HG03103 (cell line): ENCODE results near the gene CFAP221.

Experiments used
- ATAC-seq: cut with Tn5 transposase; IDR thresholded peaks from one replicate; pipeline ENCODE4 v1.9.1; 2021; ENCODE audit warnings: low read depth; ENCODE audit not compliant: unreplicated experiment

The CFAP221 gene

DNA sequence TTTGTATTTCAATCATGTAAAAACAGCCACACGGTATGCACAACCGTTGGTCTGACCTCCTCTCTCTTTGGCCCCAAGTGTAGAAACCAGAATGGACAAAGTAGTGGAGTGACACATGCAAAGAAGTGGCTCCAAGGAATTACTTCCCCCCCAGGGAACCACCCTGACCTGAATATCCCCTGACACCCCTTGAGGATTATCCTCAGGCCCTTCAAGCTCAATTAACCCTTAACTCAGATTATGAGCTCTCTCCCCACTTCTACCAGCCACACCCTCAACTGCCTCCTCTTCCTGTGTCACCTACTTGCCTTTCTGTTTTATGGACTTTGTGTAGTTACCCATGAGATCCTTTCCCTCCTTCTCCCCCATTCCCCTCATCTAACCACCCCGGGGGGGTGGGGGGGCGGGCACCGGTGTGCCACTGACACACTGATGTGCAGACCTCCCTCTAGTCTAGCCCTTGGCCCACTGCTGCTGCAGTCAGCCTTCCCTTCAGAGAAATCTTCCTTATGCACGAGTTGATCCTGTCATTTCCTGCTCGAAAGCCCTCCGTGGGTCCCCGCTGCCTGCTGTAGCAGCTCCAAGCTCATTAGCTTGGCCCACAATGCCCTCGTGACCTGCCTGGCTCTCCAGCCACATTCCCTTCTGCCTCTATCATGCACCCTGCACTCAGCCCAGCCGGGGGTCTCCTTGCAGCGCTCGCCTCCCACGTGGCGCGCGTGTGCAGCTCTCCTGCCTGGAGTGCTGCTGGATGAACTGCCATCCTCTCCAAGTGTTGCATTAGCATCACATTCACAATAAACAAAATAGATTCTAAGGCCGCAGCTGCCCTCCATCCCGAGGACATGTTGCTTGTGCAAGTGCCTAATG, 94.7 kb downstream of the CFAP221 start:
- ATAC-seq = no peak

DNA sequence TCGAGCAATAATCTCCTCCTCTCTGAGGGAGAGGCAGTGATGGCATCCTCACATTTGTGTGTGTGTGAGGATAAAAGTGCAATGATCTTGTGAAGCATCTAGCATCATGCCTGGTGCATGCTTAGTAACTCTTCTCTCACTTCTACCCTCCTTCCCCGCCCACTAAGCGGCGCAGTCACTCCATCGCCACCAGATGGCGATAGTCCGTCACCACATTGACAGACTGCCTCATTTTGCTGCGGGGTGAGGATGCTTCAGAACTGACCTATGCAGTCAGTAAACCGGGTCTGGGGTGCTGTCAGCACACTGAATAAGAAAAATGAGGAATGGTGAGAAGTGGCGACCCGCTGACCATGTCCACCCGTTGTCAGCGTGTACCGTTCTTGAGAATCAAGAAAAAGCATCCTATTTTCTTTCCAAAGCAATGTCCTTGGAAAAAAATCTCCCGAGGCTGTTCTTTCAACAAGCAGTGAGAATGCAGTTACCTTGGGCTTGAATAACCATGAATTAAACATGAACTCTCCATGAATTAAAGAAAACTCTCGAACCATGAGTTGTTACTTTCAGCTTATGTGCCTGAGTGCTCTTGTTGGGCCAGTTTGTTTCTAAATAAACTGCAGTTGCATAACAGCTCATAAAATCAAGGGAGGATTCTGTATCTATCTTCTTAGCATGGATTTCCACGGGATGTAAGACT, 97.5 kb downstream of the CFAP221 start:
- peak; percentile 90 for ATAC-seq

DNA sequence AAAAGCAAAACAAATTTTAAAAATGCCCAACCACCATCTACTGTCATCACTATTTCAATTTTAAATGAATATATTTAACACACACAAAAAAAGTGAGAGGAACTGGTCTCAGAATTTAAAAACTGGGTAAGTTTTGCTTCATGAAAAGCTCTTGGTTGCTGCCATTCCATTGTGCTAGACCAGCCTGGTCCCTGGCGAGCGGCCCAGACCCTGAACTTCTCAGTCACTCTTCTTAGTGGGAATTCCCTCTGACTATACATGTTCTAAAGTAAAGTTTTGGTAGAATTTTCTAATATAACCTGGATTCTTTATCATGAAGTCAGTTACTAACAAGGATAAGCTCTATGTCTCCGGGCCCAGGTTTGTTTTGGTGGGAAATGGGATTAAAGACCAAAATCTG, 99.9 kb downstream of the CFAP221 start:
- no peak for ATAC-seq

DNA sequence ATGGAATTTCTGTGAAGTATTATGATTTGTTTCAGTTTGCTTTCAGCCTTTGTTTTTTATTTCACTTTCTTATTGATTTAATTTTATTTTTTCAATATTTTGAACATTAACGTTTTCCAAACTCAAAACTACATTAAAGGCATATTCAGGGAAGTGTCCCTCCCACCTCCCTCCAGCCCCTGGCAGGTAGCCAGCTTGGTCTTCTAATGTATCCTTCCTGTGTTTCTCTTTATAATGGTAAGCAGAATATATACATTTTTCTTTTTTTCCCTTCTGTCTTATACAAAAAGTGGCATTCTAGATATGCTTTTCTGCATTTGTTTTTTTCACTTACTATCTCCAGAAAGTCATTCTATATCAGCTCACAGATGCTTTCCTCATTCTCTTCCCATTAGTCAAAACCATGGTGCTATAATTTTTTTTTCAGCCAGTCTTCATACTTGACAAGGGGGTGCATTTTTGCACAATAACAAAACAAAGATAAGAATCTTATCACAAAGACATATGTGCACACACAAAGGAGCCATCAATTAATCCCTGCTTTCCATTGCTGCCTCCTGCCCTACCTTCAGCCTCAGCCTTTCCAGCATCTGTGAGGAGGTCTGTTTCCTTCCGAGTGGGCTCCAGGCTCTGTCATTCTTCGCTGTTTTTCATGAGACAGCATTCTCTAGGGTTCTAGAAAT, 101.1 kb downstream of the CFAP221 start:
- ATAC-seq = no peak

DNA sequence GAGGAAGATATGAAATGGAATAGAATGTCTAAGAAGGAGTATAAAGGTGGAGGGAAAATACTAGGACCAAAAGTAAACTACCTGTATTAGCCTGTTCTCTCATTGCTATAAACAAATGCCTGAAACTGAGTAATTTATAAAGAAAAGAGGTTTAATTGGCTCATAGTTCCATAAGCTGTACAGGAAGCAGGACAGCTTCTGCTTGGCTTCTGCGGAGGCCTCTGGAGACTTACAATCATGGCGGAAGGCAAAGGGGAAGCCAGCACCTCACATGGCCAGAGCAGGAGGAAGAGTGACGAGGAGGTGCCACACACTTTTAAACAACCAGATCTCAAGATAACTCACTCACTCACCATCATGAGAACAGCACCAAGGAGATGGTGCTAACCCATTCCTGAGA, 101.9 kb downstream of the CFAP221 start:
- no peak for ATAC-seq

DNA sequence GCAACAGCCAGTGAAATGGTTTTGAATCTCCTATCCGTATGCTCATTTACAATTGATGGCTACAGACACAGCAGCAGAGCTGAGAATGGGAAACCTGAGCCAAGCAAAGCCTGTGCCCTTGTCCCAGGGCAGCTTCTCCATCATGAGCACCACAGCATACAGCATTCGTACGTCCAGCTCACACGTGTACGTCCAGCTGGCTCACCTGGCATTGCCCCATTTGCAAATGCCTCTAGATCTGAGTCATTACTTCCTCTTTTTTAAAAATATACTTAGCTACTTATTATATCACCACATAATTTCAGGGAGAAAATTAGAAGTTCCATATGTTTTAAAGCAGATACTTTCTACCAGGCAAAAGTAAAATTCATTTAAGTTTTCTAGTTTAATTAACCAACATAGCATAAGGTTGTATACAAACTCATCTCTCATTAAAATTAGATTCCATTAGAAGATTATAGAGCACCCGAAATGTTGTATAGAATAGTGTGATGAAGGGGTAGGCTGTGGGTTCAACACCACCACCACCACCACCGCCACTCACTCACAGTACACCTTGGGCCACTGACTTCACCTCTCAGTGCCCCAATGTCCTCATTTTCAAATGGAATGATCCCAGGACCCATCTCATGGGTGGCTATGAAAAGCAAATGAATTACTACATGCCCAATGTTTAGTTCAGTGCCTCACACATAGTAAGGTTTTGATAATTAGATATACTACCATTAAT, 103.4 kb downstream of the CFAP221 start:
- peak; percentile 88 for ATAC-seq

DNA sequence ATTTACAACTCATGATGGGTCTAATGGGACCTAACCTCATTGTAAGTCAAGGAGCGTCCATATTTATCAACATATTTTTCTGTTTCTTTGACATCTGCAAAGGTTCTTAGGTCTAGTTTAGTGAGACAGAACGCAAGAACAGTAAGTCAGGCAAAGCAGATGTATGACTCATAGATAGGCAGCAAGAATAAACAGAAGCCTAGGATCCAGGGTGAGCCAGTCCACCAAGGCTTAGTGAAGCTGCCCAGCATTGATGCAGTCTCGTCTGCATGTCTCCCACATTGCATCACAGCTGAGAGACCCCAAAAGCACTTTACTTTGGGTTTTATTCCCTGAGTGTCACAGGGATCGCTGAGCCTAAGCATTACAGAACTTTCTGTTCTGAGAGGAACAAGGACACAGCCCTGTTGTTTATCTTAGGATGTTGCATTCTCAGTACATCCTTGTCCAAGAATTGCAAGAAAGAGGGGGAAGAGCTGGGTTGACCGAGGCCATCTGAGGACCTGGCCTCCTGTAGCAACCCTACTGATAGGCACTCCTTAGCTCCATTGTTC, 105.2 kb downstream of the CFAP221 start:
- ATAC-seq = no peak

DNA sequence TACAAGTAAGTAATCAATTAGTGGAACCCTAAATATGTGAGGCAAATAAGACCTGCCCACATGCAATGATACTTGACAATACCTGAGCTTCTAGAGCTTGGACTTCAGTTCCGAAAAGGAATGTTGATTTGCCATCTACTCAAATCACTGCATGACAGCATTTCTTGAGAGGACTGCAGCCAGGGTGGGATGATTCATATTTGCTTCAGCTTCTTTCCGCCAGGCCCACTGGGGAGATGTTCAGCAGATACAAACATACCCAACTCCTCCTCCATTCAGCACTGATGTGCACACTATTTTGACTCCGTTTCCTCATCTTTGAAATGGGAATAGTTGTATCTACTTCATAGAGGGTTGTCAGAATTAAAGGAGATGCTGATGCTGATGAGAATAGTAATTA, 106.0 kb downstream of the CFAP221 start:
- no peak for ATAC-seq

DNA sequence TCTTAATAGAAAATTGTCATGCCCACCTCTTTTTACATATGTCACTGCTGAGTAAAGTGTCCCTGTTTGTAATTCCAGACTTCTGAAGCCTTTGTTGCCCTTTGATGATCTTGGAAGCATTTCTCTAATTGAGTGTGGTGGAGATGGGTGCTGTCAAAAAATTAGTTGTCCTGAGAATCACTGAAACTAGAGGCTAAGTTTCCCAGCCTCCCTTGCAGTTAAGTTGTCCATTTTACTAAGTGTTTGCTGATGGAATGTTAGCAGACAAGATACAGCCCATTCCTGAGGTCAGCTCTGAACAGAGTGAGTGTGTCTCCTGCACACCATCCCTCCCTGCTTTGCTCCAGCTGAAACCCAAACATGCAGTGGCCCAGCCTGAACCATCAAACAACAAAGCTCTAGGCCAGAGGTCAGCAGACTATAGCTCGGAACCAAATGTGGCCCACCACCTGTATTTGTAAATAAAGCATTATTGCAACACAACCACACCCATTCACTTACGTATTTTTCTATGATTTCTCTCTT, 106.7 kb downstream of the CFAP221 start:
- ATAC-seq = no peak

DNA sequence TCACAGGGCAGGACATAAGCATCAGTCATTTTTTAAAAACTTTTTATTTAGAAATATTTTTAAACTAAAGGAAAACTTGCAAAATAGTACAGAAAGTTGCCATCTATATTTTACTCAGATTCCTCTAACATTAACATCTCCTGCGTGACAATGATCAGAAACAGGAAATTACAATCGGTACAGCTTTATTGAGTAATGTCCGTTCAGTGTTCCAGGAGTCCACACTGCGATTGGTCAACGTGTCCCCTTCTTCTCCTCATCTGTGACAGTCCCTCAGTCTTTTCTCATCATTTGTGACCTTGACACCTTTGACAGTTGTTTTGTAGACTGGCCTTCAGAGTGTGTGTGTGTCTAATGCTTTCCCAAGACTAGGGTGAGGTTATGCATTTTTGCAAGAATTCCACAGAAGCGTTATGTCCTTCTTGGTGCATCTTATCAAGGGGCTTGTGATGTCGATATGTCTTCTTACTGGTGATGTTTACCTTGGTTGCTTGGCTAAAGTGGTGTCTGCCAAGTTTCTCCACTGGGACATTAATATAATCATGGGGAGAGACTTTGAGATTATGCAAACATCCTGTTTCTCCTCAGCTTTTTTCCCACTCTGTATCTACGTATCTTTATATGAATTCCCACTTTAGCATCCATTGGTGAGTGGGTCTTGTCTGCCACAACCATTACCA, 113.4 kb downstream of the CFAP221 start:
- no peak for ATAC-seq

DNA sequence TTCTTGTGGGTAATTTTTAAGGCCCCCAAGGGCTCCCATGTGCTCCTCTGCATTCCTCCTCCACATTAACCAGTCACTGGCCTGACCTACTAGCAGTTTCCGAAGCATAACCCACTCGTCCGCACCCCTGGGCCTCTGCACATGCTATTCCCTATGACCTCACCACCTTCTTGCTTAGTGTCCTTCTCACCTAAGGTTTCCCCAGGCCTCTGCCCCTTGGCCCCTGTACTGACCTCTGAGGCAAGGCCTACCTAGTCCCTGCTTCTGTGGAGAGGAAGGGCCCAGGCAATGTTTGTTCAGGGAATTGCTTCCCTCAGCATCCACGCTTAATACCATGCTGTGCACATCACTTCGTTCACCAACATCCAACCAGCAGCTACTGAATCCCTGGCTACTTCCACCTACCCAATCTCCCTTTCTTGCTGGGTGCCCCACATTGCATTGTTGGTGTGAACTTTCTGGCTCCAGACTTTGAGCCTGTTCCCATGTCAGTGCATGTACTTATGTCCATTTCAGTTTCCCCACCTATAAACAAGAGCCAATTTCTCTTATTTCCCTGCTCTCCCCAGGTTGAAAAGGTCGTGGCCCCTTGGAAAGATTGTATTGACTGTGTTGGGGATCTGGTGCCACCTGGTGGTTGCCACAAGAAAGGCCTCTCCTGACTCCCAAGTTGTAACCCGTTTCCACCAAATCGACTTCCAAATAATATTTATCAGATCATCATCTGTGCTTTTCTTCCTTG, 115.5 kb downstream of the CFAP221 start:
- no peak for ATAC-seq

DNA sequence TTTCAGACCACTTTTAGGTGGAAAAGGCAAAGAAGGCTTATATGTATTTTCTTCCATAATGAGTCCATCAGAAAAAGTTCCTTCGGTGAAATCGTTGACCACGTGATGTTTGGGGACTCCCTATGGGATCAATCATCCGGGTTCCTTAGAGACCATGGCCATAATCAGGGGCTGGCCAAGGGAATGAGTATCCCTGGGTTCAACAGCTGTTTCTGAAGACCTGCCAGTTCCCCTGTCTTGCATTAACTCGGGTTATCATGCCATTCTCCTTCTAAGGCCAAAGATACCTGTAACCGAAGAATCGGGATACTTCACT, 116.1 kb downstream of the CFAP221 start:
- ATAC-seq = no peak

DNA sequence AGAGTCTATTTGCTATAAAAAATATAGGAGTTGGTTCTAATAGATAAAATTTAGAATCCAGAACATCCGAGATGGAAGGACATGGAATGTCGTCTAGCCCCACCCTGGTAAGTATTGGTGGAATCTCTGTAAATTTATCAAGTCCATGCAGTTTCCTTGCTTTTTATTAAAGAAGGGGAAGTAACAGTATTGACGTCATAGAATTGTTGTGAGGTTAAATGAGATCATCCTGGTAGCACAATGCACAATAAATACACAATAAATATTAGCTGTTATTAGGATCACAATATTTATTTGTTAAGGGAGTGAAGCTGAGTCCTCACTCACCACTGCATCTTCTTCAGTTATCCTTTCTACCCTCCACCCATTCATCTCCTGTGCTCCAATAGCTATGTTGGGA, 118.0 kb downstream of the CFAP221 start:
- no peak for ATAC-seq

DNA sequence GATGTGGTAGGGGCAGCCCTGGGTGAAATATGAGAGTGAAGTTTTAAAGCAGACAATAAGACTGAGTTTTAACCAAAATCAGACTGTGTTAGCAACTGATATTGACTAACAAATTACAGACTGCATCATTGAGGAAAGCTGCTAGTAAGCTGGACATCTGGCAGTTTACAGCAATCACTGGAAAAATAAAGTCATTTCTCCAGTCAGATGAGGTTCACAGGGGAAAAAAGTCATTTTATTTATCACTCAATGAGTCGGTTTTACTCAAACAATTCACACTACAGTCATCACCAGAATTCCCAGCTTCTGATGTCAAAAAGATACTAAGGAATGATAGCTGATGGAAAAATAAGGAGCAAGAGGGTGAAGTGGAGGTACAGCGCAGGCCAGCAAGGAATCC, 124.3 kb downstream of the CFAP221 start:
- no peak for ATAC-seq

DNA sequence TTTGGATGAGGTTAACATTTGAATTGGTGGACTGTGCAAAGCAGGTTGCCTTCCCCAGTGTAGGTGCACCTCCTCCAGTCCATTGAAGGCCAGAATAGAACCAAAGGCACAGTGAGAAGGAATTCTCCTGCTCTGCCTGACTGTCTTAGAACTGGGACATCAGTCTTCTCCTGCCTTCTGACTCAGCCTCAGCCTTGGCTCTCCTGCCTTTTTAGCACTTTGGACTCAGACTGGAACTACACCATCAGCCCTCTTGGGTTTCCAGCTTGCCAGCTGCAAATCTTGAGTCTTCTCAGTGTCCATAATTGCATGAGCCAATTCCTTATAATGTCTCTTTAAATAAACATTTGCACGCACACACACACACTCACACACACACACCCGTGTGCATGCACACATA, 126.8 kb downstream of the CFAP221 start:
- ATAC-seq = no peak

DNA sequence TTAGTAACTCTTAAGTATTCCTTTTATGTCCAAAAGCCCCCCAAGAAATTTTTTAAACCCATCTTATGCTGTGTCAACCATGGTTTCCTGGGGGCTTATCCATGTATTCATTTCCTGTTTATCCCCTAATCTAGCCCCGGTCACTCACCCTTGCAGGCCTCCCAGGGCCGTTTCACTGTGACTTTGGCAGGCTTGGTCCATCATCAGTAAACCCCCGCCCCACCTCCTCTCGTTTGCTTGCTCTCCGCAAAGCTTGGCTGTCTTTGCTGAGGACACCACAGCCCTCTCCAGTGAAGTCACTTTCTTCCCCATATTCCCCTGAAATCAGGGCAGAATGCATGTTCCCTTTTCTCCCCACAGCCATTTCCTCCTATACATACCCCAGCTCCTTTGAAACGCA, 127.5 kb downstream of the CFAP221 start:
- ATAC-seq = no peak

DNA sequence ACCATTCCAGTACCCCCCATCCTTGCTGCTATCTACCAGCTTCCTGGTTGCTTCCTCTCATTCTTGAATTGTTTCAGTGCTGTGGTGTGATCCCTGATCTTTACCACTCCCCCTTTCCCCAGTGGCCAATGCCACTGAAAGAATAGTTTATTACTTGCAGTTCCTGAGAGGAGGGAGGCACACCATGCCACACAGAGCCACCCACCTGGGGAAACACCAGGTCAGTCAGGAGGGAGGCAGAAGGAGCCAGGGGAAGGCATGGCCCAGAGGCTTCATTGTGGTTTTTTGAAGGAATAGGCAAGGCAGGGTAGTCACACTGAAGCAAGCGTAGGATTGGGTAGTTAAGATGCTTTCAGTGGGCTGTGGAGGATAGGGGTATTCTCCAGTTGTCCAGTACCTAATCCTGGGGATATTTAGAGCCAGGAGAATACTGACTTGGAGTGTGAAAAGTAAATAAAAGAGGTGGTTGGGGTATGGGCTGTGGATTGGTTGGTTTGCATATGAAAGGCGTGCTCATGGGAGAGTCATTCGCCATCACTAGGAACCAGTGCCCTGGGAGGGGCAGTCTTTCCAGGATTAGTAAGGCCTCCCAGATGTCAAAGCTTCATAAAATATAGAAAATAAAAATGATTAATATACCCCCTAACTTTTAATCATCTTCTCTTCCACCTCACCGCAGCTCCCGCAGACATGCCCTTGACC, 128.1 kb downstream of the CFAP221 start:
- no peak for ATAC-seq

DNA sequence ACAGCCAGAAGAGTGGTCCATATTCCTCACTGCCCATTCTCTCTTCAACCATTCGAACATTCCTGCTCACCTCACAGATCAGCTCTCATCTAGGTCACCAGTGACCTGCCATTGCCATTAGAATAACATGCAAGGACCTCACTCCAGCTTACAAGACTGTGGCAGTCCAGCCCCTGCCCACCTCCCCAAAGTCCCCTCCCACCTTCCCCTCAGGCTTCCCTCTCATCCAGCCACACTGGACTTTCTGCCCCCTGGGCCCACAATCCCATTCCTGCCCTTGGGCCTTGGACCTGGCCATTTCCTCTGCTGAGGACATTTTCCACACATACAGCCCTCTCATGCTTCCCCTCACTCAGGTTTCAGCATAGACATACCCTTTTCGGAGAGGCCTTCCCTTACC, 129.5 kb downstream of the CFAP221 start:
- no peak for ATAC-seq
